Karpas-422 (cell line): ENCODE measurements around the gene RASGRP3. TPM values are rescaled to one million over a fixed set of nuclear protein-coding genes. Genes with fewer than 3 reads are reported as not detected.

Experiments used
- DNase-seq: peaks from one replicate; pipeline ENCODE4 v3.0.0-alpha.2; 2015
- H2AFZ ChIP-seq: fragments of 200-600 bp; sonication (generic); 2 replicates; pipeline ENCODE4 v1.6.1; 2014; ENCODE audit warnings: antibody characterized with exemption, low read length, mixed read lengths
- H3K27ac ChIP-seq: fragments of 200-600 bp; sonication (generic); 2 replicates; pipeline ENCODE4 v1.5.1; 2014; ENCODE audit warnings: mild to moderate bottlenecking, low read length, moderate library complexity
- H3K27me3 ChIP-seq: fragments of 200-600 bp; sonication (generic); 2 replicates; pipeline ENCODE4 v1.6.1; 2014; ENCODE audit warnings: low read length, mixed read lengths
- H3K36me3 ChIP-seq: fragments of 200-600 bp; sonication (generic); 2 replicates; pipeline ENCODE4 v1.6.1; 2014; ENCODE audit warnings: low read length, mixed read lengths; ENCODE audit not compliant: insufficient read depth
- H3K4me1 ChIP-seq: fragments of 200-600 bp; sonication (generic); 2 replicates; pipeline ENCODE4 v1.6.1; 2014; ENCODE audit warnings: mild to moderate bottlenecking, low read length, mixed read lengths
- H3K4me2 ChIP-seq: fragments of 200-600 bp; sonication (generic); 2 replicates; pipeline ENCODE4 v1.6.1; 2014; ENCODE audit warnings: low read length, low read depth, mild to moderate bottlenecking; ENCODE audit not compliant: poor library complexity, severe bottlenecking
- H3K4me3 ChIP-seq: fragments of 200-600 bp; sonication (generic); 2 replicates; pipeline ENCODE4 v1.5.1; 2014; ENCODE audit warnings: mild to moderate bottlenecking, antibody characterized with exemption, low read length, mixed read lengths
- H3K79me2 ChIP-seq: fragments of 200-600 bp; sonication (generic); 2 replicates; pipeline ENCODE4 v1.6.1; 2014; ENCODE audit warnings: mild to moderate bottlenecking, low read length, mixed read lengths
- H3K9ac ChIP-seq: fragments of 200-600 bp; sonication (generic); 2 replicates; pipeline ENCODE4 v1.6.0; 2014; ENCODE audit warnings: low read length
- H3K9me2 ChIP-seq: fragments of 200-600 bp; sonication (generic), shearing (Covaris generic); replicated peaks from 2 replicates; pipeline ENCODE4 v1.6.0; 2014; ENCODE audit warnings: mild to moderate bottlenecking, low read length, moderate library complexity; ENCODE audit not compliant: insufficient read depth
- H3K9me3 ChIP-seq: fragments of 300-700, 200-600 bp; sonication (generic); 2 replicates; pipeline ENCODE4 v1.6.1; 2014; ENCODE audit warnings: low read length, mixed read lengths
- H4K20me1 ChIP-seq: fragments of 200-600 bp; sonication (generic); 2 replicates; pipeline ENCODE4 v1.6.1; 2014; ENCODE audit warnings: mild to moderate bottlenecking, antibody characterized with exemption, low read length, low read depth; ENCODE audit not compliant: insufficient read depth
- total RNA-seq: library from RNA; depleted of rRNA; stranded (reverse); fragments of >200 nt; shearing (Covaris generic); gene quantifications from 2 replicates; pipeline ENCODE4 v1.2.3, GENCODE V29; 2014; ENCODE audit warnings: low replicate concordance

The RASGRP3 gene
- total RNA-seq, 1 experiment from 2014 or later = 19.3 TPM

GRCh38 chr2:33603416-33603815 lies 127.0 kb downstream of the RASGRP3 start:
- no peak for DNase-seq
- Histone ChIP-seq H4K20me1 (no peaks in the 10 kb centered on the region), H3K27me3 (no peaks in the 10 kb centered on the region), H2AFZ (no peak overlapping the region), H3K4me2 (no peak overlapping the region), H3K9me2 (no peaks in the 10 kb centered on the region), H3K4me1 (peaks cover 6% of the 10 kb centered on the region), H3K27ac (no peak overlapping the region), H3K4me3 (no peak overlapping the region), H3K9ac (no peak overlapping the region), H3K9me3 (no peaks in the 10 kb centered on the region), H3K79me2 (peaks cover 6% of the 10 kb centered on the region), H3K36me3 (no peaks in the 10 kb centered on the region)

- Histone ChIP-seq H3K27me3 (no peaks in the 10 kb centered on the region), H3K4me3 (no peak overlapping the region), H3K9me2 (no peaks in the 10 kb centered on the region), H3K9me3 (no peaks in the 10 kb centered on the region), H3K4me2 (no peak overlapping the region), H4K20me1 (no peaks in the 10 kb centered on the region), H3K9ac (no peak overlapping the region), H3K27ac (no peak overlapping the region), H3K36me3 (no peaks in the 10 kb centered on the region), H2AFZ (no peak overlapping the region), H3K79me2 (no peaks in the 10 kb centered on the region), H3K4me1 (peaks cover 1% of the 10 kb centered on the region)
- DNase-seq = no peak
Measured at GRCh38 chr2:33605056-33605455, 128.6 kb downstream of the RASGRP3 start.

DNA sequence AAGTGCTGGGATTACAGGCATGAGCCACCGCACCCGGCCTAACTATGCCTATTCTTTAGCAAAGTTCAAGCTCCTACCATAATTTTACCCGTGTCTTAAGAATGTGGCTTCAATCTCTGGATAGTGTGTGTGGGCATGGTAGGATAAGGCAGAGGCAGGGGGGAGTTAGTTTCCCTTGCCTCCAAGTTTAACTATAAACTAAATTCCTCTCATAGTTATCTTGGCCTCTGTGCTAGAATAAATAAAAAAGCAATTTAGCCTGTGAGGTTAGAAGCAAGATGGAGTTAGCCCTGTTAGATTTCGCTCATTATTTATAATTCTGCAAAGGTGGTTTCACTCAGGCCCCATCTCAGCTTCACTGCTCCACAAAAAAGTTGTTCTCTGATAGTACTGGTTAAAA lies 129.7 kb downstream of the RASGRP3 start:
- no peak for DNase-seq

DNA sequence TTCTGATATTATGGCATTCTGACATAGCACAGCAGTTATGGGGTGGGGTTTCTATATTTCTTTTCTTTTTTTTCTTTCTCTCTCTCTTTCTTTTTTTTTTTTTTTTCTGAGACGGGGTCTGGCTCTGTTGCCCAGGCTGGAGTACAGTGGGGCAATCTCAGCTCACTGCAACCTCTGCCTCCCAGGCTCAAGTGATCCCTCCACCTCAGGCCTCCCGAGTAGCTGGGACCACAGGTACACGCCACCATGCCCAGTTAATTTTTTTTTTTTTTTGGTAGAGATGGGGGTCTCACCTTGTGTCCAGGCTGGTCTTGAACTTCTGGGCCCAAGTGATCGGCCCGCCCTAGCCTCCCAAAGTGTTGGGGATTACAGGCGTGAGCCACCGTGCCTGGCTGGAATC lies 130.2 kb downstream of the RASGRP3 start:
- H3K4me2 ChIP-seq = no peak overlapping the region
- no peak overlapping the region for H3K27ac ChIP-seq
- H3K27me3 ChIP-seq = no peaks in the 10 kb centered on the region
- no peak overlapping the region for H2AFZ ChIP-seq
- H3K9me2 ChIP-seq = no peaks in the 10 kb centered on the region
- H4K20me1 ChIP-seq = no peaks in the 10 kb centered on the region
- no peak overlapping the region for H3K9ac ChIP-seq
- H3K4me3 ChIP-seq = no peak overlapping the region
- no peak for DNase-seq
- H3K36me3 ChIP-seq = no peaks in the 10 kb centered on the region
- no peaks in the 10 kb centered on the region for H3K4me1 ChIP-seq
- no peaks in the 10 kb centered on the region for H3K79me2 ChIP-seq
- no peaks in the 10 kb centered on the region for H3K9me3 ChIP-seq

More for the DNA sequence above, 129.7 kb downstream of the RASGRP3 start:
- Histone ChIP-seq H3K9me3 (no peaks in the 10 kb centered on the region), H3K4me1 (no peaks in the 10 kb centered on the region), H3K27me3 (no peaks in the 10 kb centered on the region), H3K4me2 (no peak overlapping the region), H3K9ac (no peak overlapping the region), H3K27ac (no peak overlapping the region), H3K36me3 (no peaks in the 10 kb centered on the region), H4K20me1 (no peaks in the 10 kb centered on the region), H3K4me3 (no peak overlapping the region), H3K79me2 (no peaks in the 10 kb centered on the region), H3K9me2 (no peaks in the 10 kb centered on the region), H2AFZ (no peak overlapping the region)

DNA sequence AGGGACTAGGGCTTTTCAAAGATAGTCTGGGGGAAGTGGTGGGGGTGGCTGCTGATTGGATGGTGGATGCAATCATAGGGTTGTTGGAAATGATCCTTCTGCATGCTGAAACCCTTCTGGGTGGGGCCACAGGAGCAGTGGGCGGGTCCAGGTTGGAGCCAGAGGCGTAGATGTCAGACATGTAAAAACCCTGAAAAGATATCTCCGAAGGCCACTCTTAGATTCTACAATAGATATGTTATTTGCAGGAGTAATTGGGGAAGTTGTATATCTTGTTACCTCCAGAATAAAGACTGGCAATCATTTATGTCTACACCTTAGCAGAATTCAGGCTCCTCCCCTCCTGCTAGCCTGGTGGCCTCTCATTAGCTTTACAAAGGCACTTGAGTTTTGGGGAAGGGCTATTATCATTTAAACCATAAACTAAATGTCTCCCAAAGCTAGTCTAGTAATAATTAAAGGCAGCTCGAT lies 130.8 kb downstream of the RASGRP3 start:
- Histone ChIP-seq H3K4me3 (no peak overlapping the region), H3K27me3 (no peaks in the 10 kb centered on the region), H3K9me2 (no peaks in the 10 kb centered on the region), H3K9me3 (no peaks in the 10 kb centered on the region), H2AFZ (no peak overlapping the region), H3K4me2 (no peak overlapping the region), H4K20me1 (no peaks in the 10 kb centered on the region), H3K4me1 (no peaks in the 10 kb centered on the region), H3K36me3 (no peaks in the 10 kb centered on the region), H3K79me2 (no peaks in the 10 kb centered on the region), H3K9ac (no peak overlapping the region), H3K27ac (no peak overlapping the region)
- no peak for DNase-seq

GRCh38 chr2:33607905-33608304 lies 131.5 kb downstream of the RASGRP3 start:
- Histone ChIP-seq H3K27ac (no peak overlapping the region), H3K36me3 (no peaks in the 10 kb centered on the region), H3K4me3 (no peak overlapping the region), H3K9me2 (no peaks in the 10 kb centered on the region), H3K27me3 (no peaks in the 10 kb centered on the region), H3K4me1 (no peaks in the 10 kb centered on the region), H3K4me2 (no peak overlapping the region), H2AFZ (no peak overlapping the region), H3K9ac (no peak overlapping the region), H3K79me2 (no peaks in the 10 kb centered on the region), H3K9me3 (no peaks in the 10 kb centered on the region), H4K20me1 (no peaks in the 10 kb centered on the region)
- DNase-seq = no peak

DNA sequence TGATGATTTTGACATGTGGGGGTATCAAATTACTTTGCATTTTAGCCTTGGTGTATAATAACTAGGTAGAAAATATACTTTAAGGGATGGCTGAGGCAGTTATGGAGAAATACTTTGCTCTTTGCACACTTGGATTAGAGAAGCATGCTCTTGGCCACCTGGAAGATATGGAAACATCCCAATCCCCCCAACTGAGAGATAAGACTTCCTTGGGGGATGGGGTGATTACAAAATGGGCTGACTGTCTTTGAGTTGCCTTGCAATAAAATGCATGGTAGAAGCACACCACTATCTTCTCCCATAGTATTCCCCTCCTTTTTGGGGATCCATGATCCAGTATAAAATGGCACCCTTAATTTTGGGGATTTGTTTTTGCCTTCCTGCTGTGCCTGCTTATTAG lies 137.7 kb downstream of the RASGRP3 start:
- Histone ChIP-seq H3K4me2 (no peak overlapping the region), H3K9me3 (no peaks in the 10 kb centered on the region), H3K9ac (no peak overlapping the region), H3K4me1 (no peaks in the 10 kb centered on the region), H3K4me3 (no peak overlapping the region), H3K36me3 (no peaks in the 10 kb centered on the region), H3K9me2 (no peaks in the 10 kb centered on the region), H3K79me2 (no peaks in the 10 kb centered on the region), H4K20me1 (no peaks in the 10 kb centered on the region), H2AFZ (no peak overlapping the region), H3K27me3 (no peaks in the 10 kb centered on the region), H3K27ac (no peak overlapping the region)
- DNase-seq = no peak
